ENCODE measurements around the gene SHC2. TPM values are rescaled to one million over a fixed set of nuclear protein-coding genes. Genes with fewer than 3 reads are reported as not detected.

The SHC2 gene
- total RNA-seq, 1 experiment from 2014 or later: 16.6 TPM

DNA sequence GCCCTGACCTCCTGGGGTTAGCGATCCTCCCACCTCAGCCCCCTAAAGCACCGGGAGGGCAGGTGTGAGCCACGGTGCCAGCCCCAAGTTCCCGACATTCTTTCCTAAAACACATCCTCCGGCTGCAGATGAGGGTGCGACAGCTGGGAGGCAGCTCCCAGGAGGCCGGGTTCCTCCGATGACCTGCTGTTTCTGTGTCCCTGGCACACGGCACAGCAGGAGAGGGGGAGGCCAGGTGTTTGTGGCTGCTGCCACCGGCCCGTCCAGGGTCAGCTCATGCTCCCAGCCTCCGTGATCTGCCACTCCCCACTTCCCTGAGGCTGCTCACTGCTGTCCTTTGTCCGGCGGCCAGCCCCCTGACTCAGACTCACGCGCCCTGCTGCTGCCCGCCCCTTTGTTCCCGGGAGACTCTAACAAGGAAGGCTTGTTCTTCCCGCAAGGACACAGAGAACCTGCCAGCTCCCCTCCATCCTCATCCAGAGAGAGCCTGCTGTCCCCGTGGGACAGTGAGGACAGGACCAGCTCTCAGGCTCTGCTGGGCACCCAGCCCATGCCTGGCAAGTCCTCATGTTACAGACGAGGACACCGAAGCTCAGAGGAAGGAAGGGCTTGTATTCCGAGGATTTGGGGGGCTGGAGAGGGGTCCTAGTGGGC is 24.9 kb upstream of the SHC2 start:
- Histone ChIP-seq H3K4me1 (ENCODE audit: insufficient read depth, low read length) (no peaks in the 10 kb centered on the region; the same call in 1 of the 2 replicates), H3K14ac (ENCODE audit: insufficient read depth, low read length) (no peak overlapping the region), H3K27me3 (ENCODE audit: insufficient read depth, low read length) (no peaks in the 10 kb centered on the region), H3K4ac (ENCODE audit: low read depth, low read length) (no peak overlapping the region), H2BK5ac (ENCODE audit: insufficient read length, low read length) (no peak overlapping the region), H3K18ac (ENCODE audit: insufficient read length, low read depth, low read length) (no peak overlapping the region), H3K79me1 (ENCODE audit: insufficient read depth, low read depth, low read length, poor library complexity, severe bottlenecking) (no peaks in the 10 kb centered on the region), H2BK15ac (ENCODE audit: low read depth, low read length) (no peak overlapping the region), H4K20me1 (ENCODE audit: control insufficient read depth, insufficient read depth, insufficient read length) (peaks cover 4% of the 10 kb centered on the region), H3K27ac (ENCODE audit: insufficient read length, low read depth, low read length) (no peak overlapping the region), H2AFZ (ENCODE audit: low read length) (no peak overlapping the region), H2BK120ac (ENCODE audit: low read depth, low read length, poor library complexity, severe bottlenecking) (no peak overlapping the region), H2BK12ac (ENCODE audit: insufficient read length, low read depth, low read length) (no peak overlapping the region), H2AK5ac (ENCODE audit: insufficient read length, low read length) (no peak overlapping the region), H3K56ac (ENCODE audit: insufficient read length, low read depth, low read length) (no peak overlapping the region), H3T11ph (ENCODE audit: low read length) (no peak overlapping the region), H3K23ac (ENCODE audit: insufficient read length, low read depth, low read length) (no peak overlapping the region), H4K5ac (ENCODE audit: insufficient read length, low read depth, low read length) (no peak overlapping the region), H3K23me2 (ENCODE audit: insufficient read length, low read depth, low read length, poor library complexity, severe bottlenecking) (peaks cover 4% of the 10 kb centered on the region), H3K9me3 (ENCODE audit: control insufficient read depth, low read depth, low read length) (no peaks in the 10 kb centered on the region), H4K8ac (replicated peaks; ENCODE audit: insufficient read length, low read depth, low read length) (no peak overlapping the region), H4K91ac (ENCODE audit: insufficient read length, low read depth, low read length) (no peak overlapping the region), H2BK20ac (ENCODE audit: low read depth, low read length, poor library complexity, severe bottlenecking) (no peak overlapping the region), H3K79me2 (ENCODE audit: insufficient read depth, low read length) (no peaks in the 10 kb centered on the region), H3K9ac (ENCODE audit: extremely low read depth, insufficient read length, low read length) (no peak overlapping the region), H3K4me2 (ENCODE audit: insufficient read depth, insufficient read length, low read length) (no peak overlapping the region)
- no CpG with 5 or more reads among the region's 23 CpGs for WGBS (ENCODE audit: extremely low coverage, insufficient read length, low lambda C conversion rate)
- Mint-ChIP-seq H3K4me1 (peaks cover 20 to 32% of the 10 kb centered on the region in 2 experiments), H3K27ac (peak overlapping the region in 1 of 3 experiments; percentile 12; a peak in 1 of 7 replicates), H3K9me3 (peaks cover 11 to 14% of the 10 kb centered on the region in 2 experiments), H3K4me3 (peak overlapping the region; percentile 31 to 45; a peak in 4 of 5 replicates), H3K36me3 (ENCODE audit: insufficient read depth in 1 of 3, low read depth in 3 of 3) (peaks cover 0 to 4% (median under 1%) of the 10 kb centered on the region in 3 experiments; a peak in 4 of 7 replicates), H3K27me3 (ENCODE audit: low read depth) (peaks cover 31% of the 10 kb centered on the region)
- TF ChIP-seq, protein P1, sequence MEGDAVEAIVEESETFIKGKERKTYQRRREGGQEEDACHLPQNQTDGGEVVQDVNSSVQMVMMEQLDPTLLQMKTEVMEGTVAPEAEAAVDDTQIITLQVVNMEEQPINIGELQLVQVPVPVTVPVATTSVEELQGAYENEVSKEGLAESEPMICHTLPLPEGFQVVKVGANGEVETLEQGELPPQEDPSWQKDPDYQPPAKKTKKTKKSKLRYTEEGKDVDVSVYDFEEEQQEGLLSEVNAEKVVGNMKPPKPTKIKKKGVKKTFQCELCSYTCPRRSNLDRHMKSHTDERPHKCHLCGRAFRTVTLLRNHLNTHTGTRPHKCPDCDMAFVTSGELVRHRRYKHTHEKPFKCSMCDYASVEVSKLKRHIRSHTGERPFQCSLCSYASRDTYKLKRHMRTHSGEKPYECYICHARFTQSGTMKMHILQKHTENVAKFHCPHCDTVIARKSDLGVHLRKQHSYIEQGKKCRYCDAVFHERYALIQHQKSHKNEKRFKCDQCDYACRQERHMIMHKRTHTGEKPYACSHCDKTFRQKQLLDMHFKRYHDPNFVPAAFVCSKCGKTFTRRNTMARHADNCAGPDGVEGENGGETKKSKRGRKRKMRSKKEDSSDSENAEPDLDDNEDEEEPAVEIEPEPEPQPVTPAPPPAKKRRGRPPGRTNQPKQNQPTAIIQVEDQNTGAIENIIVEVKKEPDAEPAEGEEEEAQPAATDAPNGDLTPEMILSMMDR (conservative IDR thresholded peaks at IDR 0.05): no peak
- DNase-seq: no peak
